Measurements from ENCODE around the gene MRPL28. TPM values are rescaled to one million over a fixed set of nuclear protein-coding genes. Genes with fewer than 3 reads are reported as not detected.
A peak's percentile ranks its signal among the peaks of the same experiment; 100 is the strongest.

MRPL28 gene
- total and polyA plus RNA-seq, 10 donors: 38.0 to 108 (median 55.8) TPM

- Histone ChIP-seq H3K36me3 (peaks cover 0 to 3% (median under 1%) of the 10 kb centered on the region in 6 donors), H3K9me3 (no peaks in the 10 kb centered on the region), H3K4me1 (peaks cover 21 to 94% (median 50%) of the 10 kb centered on the region in 6 donors), H3K27me3 (replicated peaks in 1 of 7) (no peaks in the 10 kb centered on the region), H3K27ac (peak overlapping the region; percentile 50 to 83 (median 70)), H3K4me3 (peak overlapping the region in 6 of 8 donors; percentile 24 to 62 (median 25))
- DNase-seq: peak; percentile 90
- intact Hi-C loops (cut with DNase I; ENCODE audit: low total_unique reads): no loop called here
- peak; percentile 24 to 80 (median 57) for TF ChIP-seq POLR2AphosphoS5 (IDR thresholded peaks at IDR 0.05)
- no peak for TF ChIP-seq CTCF (IDR thresholded peaks at IDR 0.05 in 8 of 11, conservative IDR thresholded peaks at IDR 0.05 in 3 of 11)
- WGBS, 5 donors: 20 to 41% (median 26%) methylated on average over 48 to 55 of the region's 55 CpGs
These were observed 45.6 kb downstream of the MRPL28 start for GRCh38 chr16:324451-325334.

- 92 to 95% (median 92%) methylated on average over 12 to 17 of the region's 17 CpGs for WGBS, 5 donors
- intact Hi-C loops (cut with DNase I; ENCODE audit: low total_unique reads): no loop called here
- Histone ChIP-seq H3K27ac (peak overlapping the region in 4 of 8 donors; percentile 50 to 83 (median 79)), H3K36me3 (peaks cover 0 to 7% (median 3%) of the 10 kb centered on the region in 6 donors), H3K9me3 (no peaks in the 10 kb centered on the region), H3K4me3 (peak overlapping the region in 2 of 8 donors; percentile 24 to 62), H3K27me3 (replicated peaks in 1 of 7) (no peaks in the 10 kb centered on the region), H3K4me1 (peaks cover 21 to 94% (median 52%) of the 10 kb centered on the region in 6 donors)
- TF ChIP-seq POLR2A (IDR thresholded peaks at IDR 0.05): no peak
- TF ChIP-seq CTCF (IDR thresholded peaks at IDR 0.05 in 8 of 11, conservative IDR thresholded peaks at IDR 0.05 in 3 of 11): no peak
- no peak for TF ChIP-seq POLR2AphosphoS5 (IDR thresholded peaks at IDR 0.05)
- no peak for DNase-seq
These were observed 46.2 kb downstream of the MRPL28 start for GRCh38 chr16:324201-324450.

DNA sequence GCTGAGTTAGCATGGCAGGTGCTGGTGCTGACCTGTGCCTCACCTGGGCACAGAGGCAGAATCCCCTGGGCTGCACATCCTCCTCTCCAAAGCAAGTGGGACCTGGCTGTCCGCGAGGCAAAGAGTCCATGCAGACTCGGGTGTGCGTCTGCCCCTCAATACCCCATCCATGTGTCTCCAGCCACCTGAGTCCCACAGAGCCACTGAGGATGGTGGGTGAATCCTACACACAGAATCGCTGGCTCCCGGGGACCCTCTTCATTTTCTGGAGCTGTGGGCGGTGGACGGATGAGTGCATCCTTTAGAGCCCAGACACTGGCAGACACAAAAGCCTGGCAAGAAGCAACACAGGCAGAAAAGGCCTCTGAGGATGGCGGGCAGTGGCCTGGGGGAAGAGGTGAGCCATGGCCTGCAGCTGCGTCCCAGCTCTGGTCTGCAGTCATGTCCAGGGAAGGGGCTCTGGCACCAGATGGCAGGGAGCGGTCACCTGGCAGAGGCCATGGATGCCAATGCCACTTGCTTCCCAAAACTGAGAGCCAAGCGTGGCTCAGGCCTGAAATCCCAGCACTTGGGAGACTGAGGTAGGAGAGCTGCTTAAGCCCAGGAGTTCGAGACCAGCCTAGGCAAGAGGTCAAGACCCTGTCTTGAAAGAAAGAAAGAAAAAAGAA is 47.7 kb downstream of the MRPL28 start:
- H3K4me1 ChIP-seq: peaks cover 15 to 85% (median 42%) of the 10 kb centered on the region in 6 donors
- no peak for DNase-seq
- H3K4me3 ChIP-seq: no peak overlapping the region
- peaks cover 0 to 22% (median 12%) of the 10 kb centered on the region in 6 donors for H3K36me3 ChIP-seq
- WGBS, 5 donors: 93 to 97% (median 95%) methylated on average over 13 of the region's 13 CpGs
- TF ChIP-seq CTCF (IDR thresholded peaks at IDR 0.05 in 8 of 11, conservative IDR thresholded peaks at IDR 0.05 in 3 of 11) (no peak), POLR2AphosphoS5 (IDR thresholded peaks at IDR 0.05) (no peak), POLR2A (IDR thresholded peaks at IDR 0.05) (no peak)
- intact Hi-C loops (cut with DNase I; ENCODE audit: low total_unique reads): no loop called here
- H3K27me3 ChIP-seq (replicated peaks in 1 of 7): no peaks in the 10 kb centered on the region
- no peak overlapping the region for H3K27ac ChIP-seq
- no peaks in the 10 kb centered on the region for H3K9me3 ChIP-seq

GRCh38 chr16:321532-321931 is 48.8 kb downstream of the MRPL28 start:
- no peak for TF ChIP-seq POLR2AphosphoS5 (IDR thresholded peaks at IDR 0.05)
- no peak for TF ChIP-seq POLR2A (IDR thresholded peaks at IDR 0.05)
- TF ChIP-seq CTCF (IDR thresholded peaks at IDR 0.05 in 8 of 11, conservative IDR thresholded peaks at IDR 0.05 in 3 of 11): no peak
- 80 to 90% (median 84%) methylated on average over 9 of the region's 9 CpGs for WGBS, 5 donors
- no peak overlapping the region for H3K4me3 ChIP-seq
- H3K9me3 ChIP-seq: no peaks in the 10 kb centered on the region
- intact Hi-C loops (cut with DNase I; ENCODE audit: low total_unique reads): no loop called here
- H3K36me3 ChIP-seq: peaks cover 0 to 32% (median 12%) of the 10 kb centered on the region in 6 donors
- H3K27ac ChIP-seq: peak overlapping the region in 2 of 8 donors; percentile 5 to 37
- H3K27me3 ChIP-seq (replicated peaks in 1 of 7): no peaks in the 10 kb centered on the region
- H3K4me1 ChIP-seq: peaks cover 8 to 83% (median 32%) of the 10 kb centered on the region in 6 donors
- DNase-seq: no peak

Measured in spleen (tissue), 11 donors.